Ovary (tissue), 3 donors: Measurements from ENCODE around the gene LRP1B.

ENCODE experiments used
- POLR2A ChIP-seq: fragments of 450-650 bp; IDR thresholded peaks from one replicate; pipeline ENCODE4 v1.6.1; 2017; ENCODE audit warnings: antibody characterized with exemption, mild to moderate bottlenecking, moderate library complexity
- TF ChIP-seq, protein P1 (sequence below), 3 donors: fragments of 450-650 bp in 2 of 3; fragments of 200-600 bp in 1 of 3; IDR thresholded peaks; one replicate each; pipeline versions ENCODE4 v1.5.1 to v1.8.0; 2016 to 2022; ENCODE audit warnings: antibody characterized with exemption in 3 of 3, mild to moderate bottlenecking in 1 of 3
- donor health status: DM: no; HTN: no; CAD: no.

DNA sequence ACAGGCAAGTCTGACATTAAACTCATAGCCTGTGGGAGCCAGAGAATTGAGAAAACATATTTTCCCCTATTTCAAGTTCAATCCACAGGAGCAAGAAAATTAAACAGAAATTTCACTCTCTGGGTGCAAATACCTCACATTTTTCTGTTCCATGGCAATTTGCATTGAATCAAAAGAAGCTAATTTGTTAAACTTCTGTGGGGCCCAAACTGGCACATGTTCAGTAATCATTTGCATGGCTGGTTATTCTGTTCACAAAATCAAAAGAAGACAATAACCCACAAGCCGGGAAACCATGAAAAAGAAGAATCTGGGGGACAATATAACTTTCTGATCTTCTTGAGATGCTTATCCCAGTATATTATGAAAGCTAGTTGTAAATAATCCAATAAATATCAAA is 363.1 kb downstream of the LRP1B start:
- no peak for TF ChIP-seq POLR2A
- TF ChIP-seq, protein P1, sequence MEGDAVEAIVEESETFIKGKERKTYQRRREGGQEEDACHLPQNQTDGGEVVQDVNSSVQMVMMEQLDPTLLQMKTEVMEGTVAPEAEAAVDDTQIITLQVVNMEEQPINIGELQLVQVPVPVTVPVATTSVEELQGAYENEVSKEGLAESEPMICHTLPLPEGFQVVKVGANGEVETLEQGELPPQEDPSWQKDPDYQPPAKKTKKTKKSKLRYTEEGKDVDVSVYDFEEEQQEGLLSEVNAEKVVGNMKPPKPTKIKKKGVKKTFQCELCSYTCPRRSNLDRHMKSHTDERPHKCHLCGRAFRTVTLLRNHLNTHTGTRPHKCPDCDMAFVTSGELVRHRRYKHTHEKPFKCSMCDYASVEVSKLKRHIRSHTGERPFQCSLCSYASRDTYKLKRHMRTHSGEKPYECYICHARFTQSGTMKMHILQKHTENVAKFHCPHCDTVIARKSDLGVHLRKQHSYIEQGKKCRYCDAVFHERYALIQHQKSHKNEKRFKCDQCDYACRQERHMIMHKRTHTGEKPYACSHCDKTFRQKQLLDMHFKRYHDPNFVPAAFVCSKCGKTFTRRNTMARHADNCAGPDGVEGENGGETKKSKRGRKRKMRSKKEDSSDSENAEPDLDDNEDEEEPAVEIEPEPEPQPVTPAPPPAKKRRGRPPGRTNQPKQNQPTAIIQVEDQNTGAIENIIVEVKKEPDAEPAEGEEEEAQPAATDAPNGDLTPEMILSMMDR (IDR thresholded peaks at IDR 0.05), result no peak
